ENCODE results near the gene SPATA12.
"Not testable (repeated sequence)": the region's sequence is repeated elsewhere in the genome, so short reads cannot be mapped to it uniquely, and the experiment has no call there.

Gene SPATA12

GRCh38 chr3:57053122-57053521 lies 7.3 kb upstream of the SPATA12 start:
- DNase-seq, result no peak

DNA sequence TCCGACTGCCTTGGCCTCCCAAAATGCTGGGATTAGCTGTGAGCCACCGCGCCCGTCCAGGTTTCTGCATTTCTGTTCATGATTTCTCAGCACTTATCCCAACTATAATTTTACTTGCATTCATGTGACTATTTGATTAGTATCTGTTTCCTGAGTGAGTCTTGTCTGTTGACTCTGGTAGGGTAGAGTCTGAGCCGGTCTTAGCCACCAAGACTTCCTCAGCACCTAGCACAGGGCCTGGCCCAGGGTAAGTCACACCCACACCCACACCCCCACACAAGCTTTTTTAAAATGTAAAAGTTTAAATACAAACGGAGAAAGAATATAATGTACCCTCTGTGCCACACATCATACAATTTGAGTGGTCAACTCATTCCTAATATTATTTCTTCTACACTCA lies 3.1 kb upstream of the SPATA12 start:
- DNase-seq, result no peak

DNA sequence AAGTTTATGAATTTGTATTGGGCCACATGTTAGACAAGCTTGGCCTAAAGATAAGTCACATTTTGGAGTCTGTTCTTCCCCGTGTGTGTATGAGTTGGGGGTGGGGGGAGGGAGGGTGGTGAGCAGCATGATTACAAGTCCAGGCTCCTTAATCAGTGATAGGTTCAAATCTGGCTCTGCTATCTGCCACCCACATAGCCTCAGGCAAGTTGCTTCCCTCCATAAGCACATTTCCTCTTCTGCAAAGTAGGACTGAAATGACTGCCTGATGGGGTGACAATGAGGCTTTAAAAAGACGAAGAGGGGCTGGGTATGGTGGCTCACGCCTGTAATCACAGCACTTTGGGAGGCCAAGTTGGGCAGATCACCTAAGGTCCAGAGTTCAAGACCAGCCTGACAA lies 1.1 kb upstream of the SPATA12 start:
- no peak for DNase-seq

- no peak for DNase-seq
Observed at GRCh38 chr3:57061556-57061955, 1.1 kb downstream of the SPATA12 start.

GRCh38 chr3:57062101-57062631 lies 1.7 kb downstream of the SPATA12 start:
- no peak for DNase-seq

- no peak for DNase-seq
Observed at GRCh38 chr3:57063032-57063431, 2.6 kb downstream of the SPATA12 start.

- DNase-seq, result no peak
Observed at GRCh38 chr3:57064001-57064400, 3.5 kb downstream of the SPATA12 start.

GRCh38 chr3:57064572-57064971 lies 4.1 kb downstream of the SPATA12 start:
- no peak for DNase-seq

DNA sequence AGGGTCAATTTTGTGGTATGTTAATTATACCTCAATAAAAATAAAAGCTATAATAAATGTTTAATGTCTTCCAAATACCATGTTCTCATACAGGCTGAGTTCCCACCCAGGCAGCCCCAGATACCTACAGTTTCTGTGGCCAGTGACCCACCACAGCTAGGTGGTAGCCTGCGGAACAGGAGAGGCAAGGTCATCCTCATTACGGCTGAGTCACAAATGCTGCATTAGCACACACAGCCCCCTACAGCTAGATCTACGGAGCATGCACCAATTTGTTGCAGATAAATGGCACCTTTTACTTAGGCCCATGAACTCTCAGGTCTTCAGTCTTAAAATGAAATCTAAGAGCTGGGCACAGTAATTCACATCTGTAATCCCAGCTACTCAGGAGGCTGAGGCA lies 5.1 kb downstream of the SPATA12 start:
- DNase-seq, result no peak

GRCh38 chr3:57066471-57066870 lies 6.0 kb downstream of the SPATA12 start:
- no peak for DNase-seq

DNA sequence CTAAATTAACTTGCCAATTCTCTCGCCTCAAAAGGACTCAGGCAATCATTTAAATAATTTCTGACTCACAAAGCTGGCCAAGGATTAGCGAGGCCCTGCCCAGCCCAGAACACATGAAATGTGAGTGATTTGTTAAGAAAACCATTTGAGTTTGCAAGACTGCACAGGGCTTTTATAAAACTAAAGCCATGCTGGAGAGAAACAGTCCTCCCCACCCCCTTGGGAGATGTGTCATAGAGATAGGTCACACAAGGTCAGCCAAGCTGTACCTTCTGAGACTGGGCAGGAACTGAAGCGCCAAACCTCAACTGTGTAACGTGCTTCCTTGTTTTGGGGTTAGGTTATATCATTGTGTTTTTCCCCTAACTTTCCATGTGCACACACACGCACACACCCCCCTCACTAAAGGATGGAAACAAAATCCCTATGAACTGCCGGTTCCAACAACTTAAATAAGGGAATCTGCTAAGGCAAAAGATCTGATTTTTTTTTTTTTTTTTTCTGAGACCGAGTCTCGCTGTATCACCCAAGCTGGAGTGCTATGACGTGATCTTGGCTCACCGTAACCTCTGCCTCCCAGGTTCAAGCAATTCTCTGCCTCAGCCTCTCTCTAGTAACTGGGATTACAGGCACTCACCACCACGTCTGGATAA lies 8.1 kb downstream of the SPATA12 start:
- DNase-seq, result no peak

DNA sequence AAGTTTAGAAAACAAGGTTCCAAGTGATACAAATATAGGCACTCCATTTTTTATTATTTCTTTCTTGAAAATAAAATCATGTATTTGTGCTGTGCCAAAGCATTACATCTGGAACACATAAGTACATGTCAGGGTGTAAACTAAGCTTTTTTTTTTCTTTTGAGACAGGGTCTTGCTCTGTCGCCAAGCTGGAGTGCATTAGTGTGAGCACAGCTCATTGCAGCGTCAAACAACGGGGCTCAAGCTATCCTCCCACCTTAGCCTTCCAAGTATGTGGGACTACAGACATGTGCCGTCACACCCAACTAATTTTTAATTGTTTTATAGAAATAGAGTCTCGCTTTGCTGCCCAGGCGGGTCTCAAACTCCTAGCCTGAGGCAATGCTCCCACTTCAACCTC lies 9.0 kb downstream of the SPATA12 start:
- DNase-seq, result no peak

DNA sequence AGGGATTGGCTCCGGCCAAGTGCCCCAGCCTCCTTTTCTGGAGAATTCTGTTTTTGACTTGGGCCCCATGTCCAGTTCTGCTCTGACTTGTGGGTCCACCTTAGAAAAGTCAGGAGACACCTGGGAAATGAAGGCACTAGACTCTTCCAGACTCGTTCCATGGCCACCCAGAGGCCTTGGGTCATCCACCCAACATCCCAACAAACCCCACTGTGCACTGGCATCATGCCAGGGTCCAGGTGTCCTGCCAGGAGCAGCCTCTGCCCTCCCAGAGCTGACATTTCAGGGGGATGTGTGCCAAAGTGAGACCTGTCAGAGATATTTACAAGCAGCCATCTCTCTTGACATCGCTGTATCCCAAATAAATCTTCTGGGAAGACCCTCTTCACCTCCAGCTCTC lies 13.2 kb downstream of the SPATA12 start:
- DNase-seq, result no peak

GRCh38 chr3:57074135-57074534 lies 13.7 kb downstream of the SPATA12 start:
- DNase-seq, result no peak

- no peak for DNase-seq
Observed at GRCh38 chr3:57076422-57076951, 16.0 kb downstream of the SPATA12 start.

DNA sequence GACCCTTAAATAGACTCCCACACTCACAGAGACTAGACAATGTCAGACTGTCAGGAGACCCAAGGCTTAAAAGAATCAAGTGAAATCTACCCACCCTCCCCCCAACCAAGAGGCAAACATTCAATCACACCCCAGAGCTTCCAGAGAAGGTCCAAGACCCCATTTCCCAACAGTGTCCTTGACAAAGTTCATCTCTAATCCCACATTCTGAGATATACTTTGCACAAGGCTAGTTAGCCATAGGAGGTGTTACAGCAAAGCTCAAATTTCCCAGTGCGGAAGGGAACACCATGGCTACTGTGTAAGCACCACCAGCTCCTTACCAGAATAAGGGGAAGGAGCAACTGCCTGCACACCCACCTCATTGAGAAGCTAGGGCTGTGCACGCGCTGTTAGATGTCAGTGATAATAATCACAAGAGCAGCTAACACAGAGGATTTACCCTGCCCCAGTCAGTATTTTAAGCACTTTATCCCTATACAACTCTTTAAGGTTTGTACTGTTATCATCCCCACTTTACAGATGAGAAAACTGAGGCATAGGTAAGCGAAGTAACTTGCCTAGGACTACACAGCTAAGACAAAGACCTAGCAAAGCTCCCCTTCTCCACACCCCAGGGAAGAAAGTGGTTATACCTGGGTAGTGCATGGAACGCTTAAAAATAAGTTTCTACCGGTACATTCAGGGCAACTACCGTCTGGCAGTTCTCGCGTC lies 17.3 kb downstream of the SPATA12 start:
- no peak for DNase-seq

DNA sequence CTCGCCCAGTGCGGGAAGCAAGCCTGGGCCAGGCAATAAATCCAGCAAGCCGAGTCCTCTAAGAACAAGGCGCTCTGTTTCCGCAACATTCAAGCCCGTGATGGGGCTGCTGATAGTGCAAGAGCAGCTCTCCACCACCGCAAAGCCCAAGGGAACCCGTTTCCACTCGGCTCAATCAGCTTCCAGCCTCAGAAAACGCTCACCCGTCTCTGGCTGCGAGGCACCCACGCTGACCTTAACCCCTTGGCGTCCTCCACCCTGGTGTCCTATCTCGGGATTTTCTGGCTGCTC lies 17.8 kb downstream of the SPATA12 start:
- no peak for DNase-seq

DNA sequence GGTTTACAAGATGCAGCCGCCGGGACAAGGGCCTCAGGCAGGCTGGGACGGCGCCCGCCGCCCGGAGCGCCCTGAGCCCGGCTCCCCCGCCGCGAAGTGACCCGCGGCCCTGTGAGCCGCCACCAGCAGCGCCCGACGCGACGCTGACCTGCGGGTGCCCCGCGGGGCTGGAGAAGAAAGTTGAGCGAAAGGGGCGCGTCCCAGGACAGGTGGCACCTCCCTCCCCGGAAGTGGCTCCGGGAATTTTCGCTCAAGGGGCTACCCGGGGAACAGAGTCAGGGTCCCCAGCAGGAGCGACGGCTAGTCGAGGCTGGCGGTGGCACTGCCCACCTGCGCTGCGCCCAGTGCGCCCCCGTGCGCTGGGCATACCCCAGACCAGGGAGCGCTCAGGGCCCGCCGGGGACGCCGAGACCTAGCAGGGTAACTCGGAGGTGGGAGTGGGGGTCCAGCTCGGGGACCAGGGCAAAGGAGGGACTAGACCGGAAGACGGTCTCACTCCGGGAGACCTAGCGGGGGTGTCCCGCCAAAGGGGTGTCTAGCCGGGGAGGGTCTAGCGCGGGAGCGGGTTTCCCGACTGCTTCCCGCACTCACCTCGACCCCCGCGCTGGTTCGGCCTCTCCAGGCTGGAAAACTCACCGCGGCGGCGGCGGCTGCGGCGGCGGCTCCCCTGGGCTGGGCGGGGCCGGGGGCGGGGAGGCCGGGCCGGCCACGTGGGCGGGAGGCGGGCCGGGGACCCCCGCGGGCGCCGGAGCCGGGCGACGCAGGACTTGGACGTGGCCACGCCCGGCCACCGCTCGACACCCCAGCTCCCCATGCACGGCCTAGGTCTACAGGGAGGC lies 18.4 kb downstream of the SPATA12 start:
- DNase-seq, result no peak

DNA sequence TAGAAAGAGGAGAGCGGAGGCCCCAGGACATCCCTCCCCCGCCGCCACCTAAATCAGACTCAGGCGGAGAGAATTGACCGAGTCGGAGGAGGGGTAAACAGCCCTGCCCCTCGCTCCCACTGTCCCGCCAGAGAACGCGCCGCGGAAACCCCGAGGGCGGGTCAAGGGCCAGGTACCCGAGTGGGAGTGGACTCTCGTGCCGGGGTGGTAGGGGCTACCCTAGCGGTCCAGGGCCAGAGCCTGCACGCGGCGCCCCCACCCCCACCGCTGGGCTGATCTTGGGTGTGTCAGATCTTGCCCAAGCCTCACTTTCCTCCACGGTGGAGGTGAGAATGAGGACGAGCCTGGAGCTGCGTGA lies 19.0 kb downstream of the SPATA12 start:
- DNase-seq, result no peak

DNA sequence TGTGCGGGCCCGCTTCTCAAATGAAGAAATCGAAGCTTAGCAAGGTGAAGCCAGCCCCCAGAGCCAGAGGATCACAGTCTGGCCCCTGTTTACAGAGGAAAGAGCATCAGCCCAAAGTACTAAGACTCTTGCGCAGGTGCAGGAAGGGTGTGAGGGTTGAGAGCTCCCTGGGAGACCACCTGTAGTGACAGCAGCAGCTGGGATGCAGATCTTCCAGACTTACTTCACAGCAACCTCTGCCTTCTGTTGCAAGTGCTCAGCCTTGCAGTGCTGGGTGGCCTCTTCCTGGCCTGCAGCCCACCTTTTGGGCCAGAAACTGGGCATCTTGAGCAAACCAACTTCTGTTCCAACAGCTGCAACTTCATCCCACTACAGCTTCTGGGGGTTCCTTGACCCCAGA lies 19.7 kb downstream of the SPATA12 start:
- DNase-seq, result no peak

DNA sequence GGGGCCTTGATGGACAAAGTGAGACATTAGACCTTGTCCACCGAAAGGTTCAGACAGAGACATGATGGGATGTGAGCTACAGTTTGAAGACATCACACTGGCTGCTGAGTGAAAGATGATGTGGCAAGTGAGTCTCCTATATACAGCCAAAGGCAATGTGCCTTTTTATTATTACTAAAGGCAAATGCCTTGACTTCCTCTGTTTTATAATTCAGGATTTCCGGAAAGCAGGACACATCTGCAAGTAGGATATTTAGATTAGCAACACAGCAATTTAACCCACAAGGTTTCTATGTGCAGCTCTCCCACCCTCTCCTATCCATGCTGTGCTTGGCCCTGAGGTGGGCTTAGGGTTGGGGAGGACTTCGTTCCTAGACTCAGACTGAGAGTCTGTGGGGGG lies 20.7 kb downstream of the SPATA12 start:
- DNase-seq, result no peak

GRCh38 chr3:57082481-57082880 lies 22.0 kb downstream of the SPATA12 start:
- no peak for DNase-seq

GRCh38 chr3:57083266-57083995 lies 23.0 kb downstream of the SPATA12 start:
- DNase-seq, result not testable (repeated sequence)

Data from stimulated activated naive CD4-positive, alpha-beta T cell treated with Interleukin-2 at 50 U/mL for 16 hours (primary cell).